HFFc6 (cell line): ENCODE measurements around the gene ONECUT2. TPM values are rescaled to one million over a fixed set of nuclear protein-coding genes. Genes with fewer than 3 reads are reported as not detected.

Source experiments
- DNase-seq: peaks from one replicate; pipeline ENCODE4 v3.0.0-alpha.2; 2018
- H3K27ac Mint-ChIP-seq: 2 replicates; pipeline ENCODE4 v1.8.0; 2020; ENCODE audit warnings: mild to moderate bottlenecking, mixed read lengths
- H3K27me3 Mint-ChIP-seq: 2 replicates; pipeline ENCODE4 v1.8.0; 2021; ENCODE audit warnings: mild to moderate bottlenecking, moderate library complexity, mixed read lengths; ENCODE audit not compliant: insufficient read depth
- H3K36me3 Mint-ChIP-seq: 2 replicates; pipeline ENCODE4 v1.8.0; 2021; ENCODE audit warnings: low read depth, mixed read lengths
- H3K4me1 Mint-ChIP-seq: 2 replicates; pipeline ENCODE4 v1.8.0; 2020; ENCODE audit warnings: low read depth, mixed read lengths
- H3K4me3 Mint-ChIP-seq: 2 replicates; pipeline ENCODE4 v1.8.0; 2020; ENCODE audit warnings: mild to moderate bottlenecking, moderate library complexity, mixed read lengths
- H3K9me3 Mint-ChIP-seq: 2 replicates; pipeline ENCODE4 v1.8.0; 2020; ENCODE audit warnings: mild to moderate bottlenecking, mixed read lengths
- CTCF ChIP-seq: fragments of 200-600 bp; sonication (generic); IDR thresholded peaks from 2 replicates; pipeline ENCODE4 v1.5.0; 2021; ENCODE audit warnings: antibody characterized with exemption, mild to moderate bottlenecking
- total RNA-seq, 6 experiments: library from RNA; stranded (reverse); fragmentation: NEBNext Ultra II Directional; extraction: Animal tissue kit (Norgen Biotek cat#: 25700); gene quantifications; 2 replicates in 1 of 6; 3 replicates in 5 of 6; pipeline ENCODE4 v1.2.3, GENCODE V29; 2021

The ONECUT2 gene
- total RNA-seq, 6 experiments from 2014 or later = 0.10 to 0.40 (median 0.18) TPM

GRCh38 chr18:57439985-57440330 lies 4.8 kb downstream of the ONECUT2 start:
- Mint-ChIP-seq H3K4me3 (no peak overlapping the region), H3K27ac (no peak overlapping the region)

GRCh38 chr18:57440331-57441070 lies 5.3 kb downstream of the ONECUT2 start:
- H3K36me3 Mint-ChIP-seq = peaks cover 6% of the 10 kb centered on the region; the same call in 1 of the 2 replicates
- H3K9me3 Mint-ChIP-seq = no peaks in the 10 kb centered on the region
- H3K4me3 Mint-ChIP-seq = no peak overlapping the region
- DNase-seq = no peak
- peaks cover 34% of the 10 kb centered on the region for H3K4me1 Mint-ChIP-seq
- H3K27me3 Mint-ChIP-seq = peaks cover 64% of the 10 kb centered on the region
- no peak overlapping the region for H3K27ac Mint-ChIP-seq
- TF ChIP-seq CTCF = no peak

More at GRCh38 chr18:57439985-57440330, 4.8 kb downstream of the ONECUT2 start:
- Mint-ChIP-seq H3K4me1 (peaks cover 34% of the 10 kb centered on the region), H3K36me3 (peaks cover 6% of the 10 kb centered on the region; the same call in 1 of the 2 replicates), H3K9me3 (no peaks in the 10 kb centered on the region), H3K27me3 (peaks cover 64% of the 10 kb centered on the region)
- no peak for TF ChIP-seq CTCF
- DNase-seq = no peak

GRCh38 chr18:57441071-57441794 lies 6.1 kb downstream of the ONECUT2 start:
- no peaks in the 10 kb centered on the region for H3K9me3 Mint-ChIP-seq
- peaks cover 29% of the 10 kb centered on the region for H3K4me1 Mint-ChIP-seq
- no peak for DNase-seq
- H3K36me3 Mint-ChIP-seq = peaks cover 6% of the 10 kb centered on the region; the same call in 1 of the 2 replicates
- peak overlapping the region; percentile 41 for H3K4me3 Mint-ChIP-seq
- TF ChIP-seq CTCF = no peak
- no peak overlapping the region for H3K27ac Mint-ChIP-seq
- peaks cover 60% of the 10 kb centered on the region for H3K27me3 Mint-ChIP-seq

GRCh38 chr18:57443247-57443646 lies 8.1 kb downstream of the ONECUT2 start:
- no peak overlapping the region for H3K27ac Mint-ChIP-seq
- H3K27me3 Mint-ChIP-seq = peaks cover 44% of the 10 kb centered on the region
- H3K4me3 Mint-ChIP-seq = no peak overlapping the region
- peaks cover 17% of the 10 kb centered on the region; the same call in 1 of the 2 replicates for H3K4me1 Mint-ChIP-seq
- no peaks in the 10 kb centered on the region for H3K36me3 Mint-ChIP-seq
- DNase-seq = no peak
- no peaks in the 10 kb centered on the region for H3K9me3 Mint-ChIP-seq
- TF ChIP-seq CTCF = no peak

GRCh38 chr18:57443702-57444101 lies 8.5 kb downstream of the ONECUT2 start:
- H3K9me3 Mint-ChIP-seq = no peaks in the 10 kb centered on the region
- H3K27ac Mint-ChIP-seq = no peak overlapping the region
- no peak overlapping the region for H3K4me3 Mint-ChIP-seq
- DNase-seq = no peak
- no peaks in the 10 kb centered on the region for H3K36me3 Mint-ChIP-seq
- peaks cover 13% of the 10 kb centered on the region; the same call in 1 of the 2 replicates for H3K4me1 Mint-ChIP-seq
- no peak for TF ChIP-seq CTCF
- peaks cover 40% of the 10 kb centered on the region for H3K27me3 Mint-ChIP-seq
